ENCODE data around the gene DGCR2.
"Not testable (repeated sequence)": the region's sequence is repeated elsewhere in the genome, so short reads cannot be mapped to it uniquely, and the experiment has no call there.

DNA sequence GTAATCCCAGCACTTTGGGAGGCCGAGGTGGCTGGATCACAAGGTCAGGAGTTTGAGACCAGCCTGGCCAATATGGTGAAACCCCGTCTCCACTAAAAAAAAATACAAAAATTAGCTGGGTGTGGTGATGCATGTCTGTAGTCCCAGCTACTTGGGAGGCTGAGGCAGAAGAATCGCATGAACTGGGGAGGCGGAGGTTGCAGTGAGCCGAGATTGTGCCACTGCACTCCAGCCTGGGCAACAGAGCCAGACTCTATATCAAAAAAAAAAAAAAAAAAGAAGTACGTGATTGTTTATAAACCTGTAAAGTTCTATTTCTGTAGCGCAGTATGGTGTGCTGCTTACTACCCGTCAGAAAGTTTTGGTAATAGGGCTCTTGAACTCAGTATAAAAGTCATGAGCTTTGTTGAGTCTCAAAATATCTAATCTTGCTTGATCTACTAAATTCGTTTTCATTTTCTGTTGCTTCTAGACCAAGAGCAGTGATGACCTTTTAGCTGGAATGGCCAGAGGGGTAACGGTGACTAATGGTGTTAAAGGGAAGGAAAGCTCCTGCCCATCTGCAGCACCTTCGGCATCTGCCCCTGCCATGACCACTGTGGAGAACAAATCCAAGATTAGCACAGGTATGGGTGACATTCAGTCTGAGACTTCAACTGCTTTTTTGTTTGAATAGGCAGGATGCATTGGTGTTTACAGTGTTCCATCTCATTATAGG lies 108.2 kb downstream of the DGCR2 start:
- TF ChIP-seq, protein P1, sequence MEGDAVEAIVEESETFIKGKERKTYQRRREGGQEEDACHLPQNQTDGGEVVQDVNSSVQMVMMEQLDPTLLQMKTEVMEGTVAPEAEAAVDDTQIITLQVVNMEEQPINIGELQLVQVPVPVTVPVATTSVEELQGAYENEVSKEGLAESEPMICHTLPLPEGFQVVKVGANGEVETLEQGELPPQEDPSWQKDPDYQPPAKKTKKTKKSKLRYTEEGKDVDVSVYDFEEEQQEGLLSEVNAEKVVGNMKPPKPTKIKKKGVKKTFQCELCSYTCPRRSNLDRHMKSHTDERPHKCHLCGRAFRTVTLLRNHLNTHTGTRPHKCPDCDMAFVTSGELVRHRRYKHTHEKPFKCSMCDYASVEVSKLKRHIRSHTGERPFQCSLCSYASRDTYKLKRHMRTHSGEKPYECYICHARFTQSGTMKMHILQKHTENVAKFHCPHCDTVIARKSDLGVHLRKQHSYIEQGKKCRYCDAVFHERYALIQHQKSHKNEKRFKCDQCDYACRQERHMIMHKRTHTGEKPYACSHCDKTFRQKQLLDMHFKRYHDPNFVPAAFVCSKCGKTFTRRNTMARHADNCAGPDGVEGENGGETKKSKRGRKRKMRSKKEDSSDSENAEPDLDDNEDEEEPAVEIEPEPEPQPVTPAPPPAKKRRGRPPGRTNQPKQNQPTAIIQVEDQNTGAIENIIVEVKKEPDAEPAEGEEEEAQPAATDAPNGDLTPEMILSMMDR (IDR thresholded peaks at IDR 0.05): not testable (repeated sequence)
- TF ChIP-seq POLR2AphosphoS5 (IDR thresholded peaks at IDR 0.05): not testable (repeated sequence)
